GM19467 (cell line): ENCODE data around the gene CFAP45.
"Not testable (repeated sequence)": the region's sequence is repeated elsewhere in the genome, so short reads cannot be mapped to it uniquely, and the experiment has no call there.

Experiments used
- ATAC-seq: cut with Tn5 transposase; IDR thresholded peaks from one replicate; pipeline ENCODE4 v1.9.1; 2021; ENCODE audit warnings: mild to moderate bottlenecking, moderate library complexity; ENCODE audit not compliant: unreplicated experiment

CFAP45 gene

DNA sequence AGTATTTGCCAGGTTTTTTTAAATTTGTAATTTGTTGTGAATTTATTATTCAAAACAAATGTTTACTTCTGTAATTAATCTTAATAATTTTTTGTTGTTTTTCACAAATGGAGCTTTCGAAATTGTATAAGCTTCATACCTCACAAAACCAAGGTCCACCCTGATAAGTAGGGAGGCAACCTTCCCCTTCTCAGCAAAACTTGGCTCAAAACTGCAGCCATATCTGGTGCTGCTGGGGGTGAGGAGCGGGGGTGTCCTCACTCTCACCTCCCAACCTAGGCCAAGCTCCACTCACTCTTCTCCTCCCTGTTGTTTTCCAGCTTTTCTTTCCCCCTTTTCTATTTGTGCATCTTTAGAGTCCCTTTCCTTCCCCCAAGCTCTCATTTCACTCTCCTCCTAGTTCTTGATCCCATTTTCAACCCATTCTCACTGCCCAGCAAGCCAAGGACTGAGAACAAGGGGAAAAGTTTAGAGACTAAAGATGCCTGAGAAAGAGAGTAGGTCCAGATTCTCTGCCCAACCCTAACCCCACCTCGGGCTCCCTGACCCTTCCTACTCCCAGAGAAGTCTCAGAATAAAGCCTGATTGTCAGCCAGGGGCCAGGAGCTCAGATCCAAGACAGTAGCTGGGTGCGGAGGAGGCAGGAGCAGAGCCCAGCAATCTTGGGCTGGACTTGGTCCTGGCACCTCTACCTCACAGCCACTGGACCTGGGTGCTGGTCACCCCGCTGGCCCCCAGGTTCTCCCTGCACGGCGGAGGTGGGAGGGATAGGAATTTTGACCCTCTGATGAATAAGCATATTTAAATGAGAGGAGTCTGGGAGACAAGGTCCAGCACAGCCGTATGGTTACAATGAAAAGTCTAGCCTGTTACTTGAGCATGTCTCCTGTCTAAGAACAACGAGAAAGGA, 8.3 kb upstream of the CFAP45 start:
- no peak for ATAC-seq

DNA sequence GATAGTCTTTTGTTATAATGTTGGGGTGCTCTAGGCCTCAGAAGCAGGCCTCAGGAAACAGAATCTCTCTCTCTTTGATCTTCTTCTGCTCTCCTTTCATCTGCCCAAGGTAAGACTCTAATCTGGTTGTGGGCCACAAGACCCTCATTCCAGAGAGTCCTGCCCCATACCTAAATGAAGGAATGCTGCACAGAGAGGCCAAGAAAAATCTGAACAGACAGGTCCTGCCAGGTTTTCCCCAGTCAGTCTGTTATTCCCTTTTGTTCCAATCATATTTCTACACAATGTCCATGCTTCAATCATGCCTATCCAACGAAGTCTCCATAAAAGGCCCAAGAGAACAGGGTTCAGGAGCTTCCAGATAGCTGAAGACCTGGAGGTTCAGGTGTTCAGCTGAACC, 7.0 kb upstream of the CFAP45 start:
- ATAC-seq = no peak

DNA sequence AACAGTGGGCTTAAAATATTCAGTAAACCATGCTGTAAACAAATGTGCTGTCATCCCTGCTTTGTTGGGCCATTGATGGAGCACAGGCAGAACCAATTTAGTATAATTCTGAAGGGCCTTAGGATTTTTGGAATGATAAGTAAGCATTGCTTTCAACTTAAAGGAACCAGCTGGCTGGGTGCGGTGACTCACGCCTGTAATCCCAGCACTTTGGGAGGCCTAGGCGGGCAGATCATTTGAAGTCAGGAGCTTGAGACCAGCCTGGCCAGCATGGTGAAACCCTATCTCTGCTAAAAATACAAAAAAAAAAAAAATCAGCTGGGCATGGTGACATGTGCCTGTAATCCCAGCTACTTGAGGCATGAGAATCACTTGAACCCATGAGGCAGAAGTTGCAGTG, 4.1 kb upstream of the CFAP45 start:
- not testable (repeated sequence) for ATAC-seq

DNA sequence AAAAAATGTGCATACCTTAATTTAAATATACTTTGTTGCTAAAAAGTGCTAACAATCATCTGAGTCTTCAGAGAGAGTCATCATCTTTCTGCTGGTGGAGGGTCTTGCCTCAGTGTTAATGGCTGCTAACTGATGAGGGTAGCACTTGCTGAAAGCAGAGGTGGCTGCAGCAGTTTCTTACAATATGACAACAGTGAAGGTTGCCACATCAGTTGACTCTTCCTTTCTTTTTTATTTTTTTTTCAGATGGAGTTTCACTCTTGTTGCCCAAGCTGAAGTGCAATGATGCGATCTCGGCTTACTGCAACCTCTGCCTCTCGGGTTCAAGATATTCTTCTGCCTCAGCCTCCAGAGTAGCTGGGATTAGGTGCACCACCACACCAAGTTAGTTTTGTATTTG, 2.6 kb upstream of the CFAP45 start:
- ATAC-seq = no peak

DNA sequence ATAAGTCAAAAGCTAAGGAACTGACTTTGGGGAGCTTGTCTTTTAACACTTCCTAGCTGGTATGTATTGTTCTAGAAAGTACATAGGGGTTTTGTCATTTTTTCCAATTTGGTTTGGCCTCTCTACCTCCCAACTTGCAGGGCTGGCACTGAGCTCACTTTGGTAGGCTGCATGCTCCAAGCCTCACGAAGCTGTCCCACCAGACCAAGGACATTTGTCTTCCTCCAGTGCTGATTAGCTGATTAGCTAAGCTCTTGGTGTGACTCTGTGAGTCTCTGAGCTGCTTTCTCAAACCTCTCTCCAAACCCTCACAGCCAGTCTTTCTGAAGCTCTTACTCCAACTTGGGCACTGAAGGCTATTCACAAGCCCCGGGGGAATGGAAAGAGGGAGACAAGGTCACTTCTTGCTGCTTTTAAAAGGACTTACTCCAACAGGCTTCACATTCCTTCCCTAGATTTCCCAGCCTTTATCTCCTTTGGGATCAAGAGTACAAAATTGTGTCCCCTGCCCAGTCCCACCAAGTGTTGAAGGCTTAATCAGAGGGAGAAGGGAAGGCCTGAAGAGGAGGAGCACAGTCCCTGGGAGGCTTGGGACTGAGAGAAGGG, 893 bp upstream of the CFAP45 start:
- no peak for ATAC-seq

DNA sequence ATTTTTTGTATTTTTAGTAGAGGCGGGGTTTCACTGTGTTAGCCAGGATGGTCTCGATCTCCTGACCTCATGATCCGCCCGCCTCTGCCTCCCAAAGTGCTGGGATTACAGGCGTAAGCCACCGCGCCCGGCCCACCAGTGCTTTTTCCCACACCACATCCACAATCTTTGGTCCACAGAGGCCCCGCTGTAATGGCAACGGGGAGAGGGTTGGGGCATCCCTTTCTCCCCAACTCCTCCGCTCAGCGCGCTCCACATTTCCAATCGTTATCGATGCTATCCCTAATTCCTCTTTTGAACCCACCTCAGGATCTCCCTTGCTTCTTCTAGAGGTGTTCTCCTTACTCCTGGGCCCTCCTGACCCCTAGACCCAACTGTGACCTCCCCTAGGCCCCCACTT, 331 bp downstream of the CFAP45 start:
- not testable (repeated sequence) for ATAC-seq

DNA sequence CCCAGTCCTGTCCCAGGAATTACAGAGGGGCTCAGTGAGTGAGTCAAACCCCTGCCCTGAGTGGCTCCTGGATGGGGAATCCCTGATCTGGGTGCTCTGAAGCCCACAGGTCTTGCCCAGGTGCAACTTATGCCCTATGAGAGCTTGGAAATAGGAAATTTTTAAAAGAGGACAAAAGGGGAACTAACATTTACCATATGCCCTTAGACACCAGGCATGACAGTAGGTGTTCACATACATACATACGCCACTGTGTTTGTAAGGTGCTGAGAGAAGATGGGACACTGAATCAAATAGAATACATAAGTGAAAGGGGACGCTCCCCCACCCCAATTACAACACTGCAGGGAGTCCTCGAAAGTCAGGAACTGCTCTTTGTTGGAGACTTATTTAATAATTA, 1.4 kb downstream of the CFAP45 start:
- ATAC-seq = no peak

DNA sequence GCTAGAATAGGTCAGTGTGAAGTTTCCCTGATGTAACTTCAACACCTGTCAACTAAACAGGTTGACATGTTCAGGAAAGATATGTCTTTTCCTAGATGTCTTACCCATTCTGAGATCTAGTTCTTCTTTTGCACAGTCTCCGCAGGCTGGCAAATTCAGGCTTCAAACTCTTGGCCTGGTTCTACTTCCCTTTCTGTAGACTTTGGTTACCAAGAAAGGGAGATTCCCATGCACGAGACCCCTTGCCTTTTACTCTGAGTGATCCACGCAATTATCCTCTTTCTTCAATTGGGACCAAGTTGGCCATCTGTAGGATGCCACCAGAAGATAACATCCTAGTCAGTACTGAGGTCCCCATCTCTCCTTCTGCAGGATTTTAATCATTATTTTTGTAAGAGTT, 2.0 kb downstream of the CFAP45 start:
- no peak for ATAC-seq

DNA sequence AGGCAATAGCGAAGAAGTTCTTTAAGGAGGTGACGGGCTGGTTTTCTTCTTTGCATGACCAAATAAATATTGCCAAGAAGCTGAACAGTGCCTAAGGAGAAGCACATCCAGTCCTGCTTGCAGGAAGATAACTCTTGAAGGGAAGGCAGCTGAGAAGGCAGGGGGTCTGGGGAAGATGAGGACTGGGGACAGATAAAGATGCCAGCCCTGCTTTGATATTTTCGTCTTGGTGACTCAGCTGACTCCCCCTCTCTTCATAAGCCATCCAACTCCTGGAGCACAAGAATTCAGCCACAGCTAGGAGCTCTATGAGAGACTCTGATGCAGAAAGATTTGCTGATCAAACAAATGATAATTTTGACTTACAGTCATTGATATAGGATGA, 3.4 kb downstream of the CFAP45 start:
- no peak for ATAC-seq

DNA sequence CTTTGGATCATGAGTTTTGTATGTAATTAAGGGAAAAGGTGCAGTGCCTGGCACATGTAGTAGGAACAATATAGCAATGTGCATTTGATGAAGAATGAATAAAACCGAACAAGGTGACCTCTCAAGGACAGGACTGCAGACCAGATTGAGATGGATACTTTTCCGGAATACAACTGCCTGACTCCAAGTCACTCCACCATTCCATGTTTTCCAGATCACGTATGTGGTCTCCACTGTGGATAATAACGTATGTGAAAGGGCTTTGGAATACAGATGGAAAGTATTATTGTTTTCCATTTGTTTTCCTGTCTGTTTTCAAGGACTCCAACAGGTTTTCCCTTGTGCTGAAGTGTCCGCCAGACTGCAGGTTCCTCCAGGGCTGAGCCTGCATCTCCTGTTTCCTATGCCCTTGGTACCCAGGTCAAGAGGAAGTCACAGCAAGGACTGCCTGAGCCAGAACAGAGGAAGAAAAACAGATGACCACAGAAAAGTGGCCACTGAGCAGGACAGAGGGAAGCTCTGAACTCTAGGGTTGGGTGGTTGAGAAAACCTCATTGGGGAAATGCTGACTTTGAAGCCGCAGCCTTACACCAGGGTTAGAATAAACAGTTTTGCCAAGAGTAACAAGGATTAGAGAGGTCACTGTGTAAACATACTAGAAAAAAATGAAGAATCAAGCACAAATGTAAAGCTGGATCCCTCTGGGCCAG, 4.0 kb downstream of the CFAP45 start:
- ATAC-seq = no peak

DNA sequence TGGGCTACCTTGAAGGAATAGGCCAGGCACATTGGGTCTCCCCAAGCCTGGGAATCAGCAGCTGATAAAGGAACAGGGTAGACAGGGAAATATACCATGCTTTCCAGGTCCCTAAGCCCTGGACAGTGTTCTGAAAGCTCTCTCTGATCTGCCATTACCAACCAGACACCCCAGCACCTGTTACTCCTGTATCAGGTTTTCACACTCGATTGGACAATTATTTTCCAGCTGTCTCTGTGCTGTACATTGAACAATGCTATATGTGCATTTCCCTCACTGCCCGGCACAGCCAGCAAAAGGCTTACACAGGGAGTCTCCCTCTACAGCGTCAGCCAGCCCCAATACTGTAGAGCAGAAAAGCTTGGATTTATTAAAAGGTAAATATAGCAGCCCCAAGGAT, 4.7 kb downstream of the CFAP45 start:
- no peak for ATAC-seq

DNA sequence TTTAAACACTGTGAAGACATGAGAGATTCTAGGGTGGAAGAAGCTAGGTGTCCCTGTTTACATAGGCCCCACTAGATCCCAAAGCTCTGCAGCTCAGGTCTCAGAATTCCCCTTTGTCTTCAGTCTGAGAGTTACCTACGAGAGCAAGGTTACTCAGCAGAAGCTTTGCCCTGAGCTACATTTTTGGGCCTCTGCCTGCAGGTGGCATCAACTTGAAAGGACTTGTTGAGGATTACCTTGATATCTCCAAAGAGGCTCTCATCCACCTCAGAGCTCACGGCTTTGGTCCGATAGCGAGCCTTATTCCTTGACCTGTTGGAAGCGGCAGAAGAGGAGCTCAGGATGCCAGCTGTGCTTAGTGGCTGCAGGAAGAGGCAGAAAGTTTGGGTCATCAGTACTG, 7.0 kb downstream of the CFAP45 start:
- no peak for ATAC-seq

DNA sequence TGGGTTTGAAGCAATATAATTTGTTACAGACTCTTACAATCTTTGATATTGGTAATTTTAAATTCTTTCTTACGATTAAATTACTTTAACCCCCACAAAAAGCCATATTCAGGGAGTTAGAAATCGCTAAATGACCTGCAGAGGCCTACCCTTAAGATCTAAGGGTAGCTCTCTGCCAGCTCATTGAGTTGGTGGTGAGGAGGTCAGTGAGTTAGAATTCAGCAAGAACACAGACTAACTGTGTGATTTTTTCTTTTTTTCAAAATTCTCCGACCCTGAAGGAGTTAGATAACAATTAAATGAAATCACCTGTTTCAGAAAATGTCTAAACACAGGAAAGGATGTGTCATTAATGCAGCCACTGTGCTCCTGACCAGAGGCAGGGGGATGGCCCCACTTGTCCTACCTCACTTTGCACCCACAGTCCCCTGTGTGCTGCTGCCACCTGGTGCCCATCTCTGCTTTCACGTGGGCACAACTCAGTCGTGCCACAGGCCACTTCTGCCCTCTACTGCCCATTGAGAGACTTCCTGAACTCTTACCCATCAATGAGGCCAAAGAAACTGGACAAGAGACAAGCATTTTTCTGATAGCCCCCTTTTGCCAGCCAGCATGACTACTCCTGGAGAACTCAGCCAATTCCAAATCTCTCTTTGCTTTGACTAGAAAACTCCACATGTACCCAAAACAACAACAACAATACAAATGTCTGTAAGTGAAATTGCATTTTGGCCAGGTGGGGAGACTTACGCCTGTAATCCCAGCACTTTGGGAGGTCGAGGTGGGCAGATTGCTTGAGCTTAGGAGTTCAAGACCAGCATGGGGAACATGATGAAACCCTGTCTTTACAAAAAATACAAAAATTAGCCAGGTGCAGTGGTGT, 8.4 kb downstream of the CFAP45 start:
- peak; percentile 54 for ATAC-seq

DNA sequence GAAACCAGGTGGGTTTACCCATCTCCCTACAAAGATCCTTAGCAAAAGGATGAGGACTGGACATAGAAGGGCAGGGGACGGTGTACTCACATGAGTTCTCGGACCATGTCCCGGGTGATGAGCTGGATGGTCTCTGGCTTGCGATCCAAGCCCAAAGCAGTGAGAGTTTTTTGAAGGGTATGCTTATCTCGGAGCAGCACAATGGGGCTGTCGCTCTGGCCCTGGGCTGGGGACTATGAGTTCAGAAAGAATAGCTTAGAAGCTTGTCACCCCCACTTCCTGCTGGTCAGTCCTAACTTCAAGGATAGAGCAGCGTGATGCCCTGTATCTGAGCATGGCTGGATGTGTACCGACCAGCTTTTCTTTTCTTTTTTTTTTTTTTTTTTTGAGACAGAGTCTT, 9.6 kb downstream of the CFAP45 start:
- no peak for ATAC-seq

DNA sequence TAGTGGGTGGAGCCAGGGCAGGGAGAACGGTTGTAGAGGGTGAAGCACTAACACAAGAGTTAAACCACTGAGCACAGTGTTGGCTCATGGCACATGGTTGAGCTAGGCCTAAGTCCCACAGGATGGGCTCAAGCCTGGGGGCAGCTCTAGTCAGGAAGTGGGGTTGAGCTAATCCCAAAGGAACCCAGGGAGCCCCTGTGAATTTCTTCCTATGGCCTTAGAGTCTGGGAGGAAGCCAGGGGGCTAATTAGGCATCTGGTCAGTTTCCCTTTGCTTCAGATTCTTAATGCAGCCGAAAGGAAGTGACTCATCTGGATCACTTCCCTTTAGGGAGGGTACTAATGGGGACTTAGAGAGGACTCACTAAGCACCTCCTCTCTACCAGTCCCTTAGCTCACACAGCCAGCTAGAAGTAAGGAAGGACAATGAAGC, 10.1 kb downstream of the CFAP45 start:
- ATAC-seq = peak; percentile 90

DNA sequence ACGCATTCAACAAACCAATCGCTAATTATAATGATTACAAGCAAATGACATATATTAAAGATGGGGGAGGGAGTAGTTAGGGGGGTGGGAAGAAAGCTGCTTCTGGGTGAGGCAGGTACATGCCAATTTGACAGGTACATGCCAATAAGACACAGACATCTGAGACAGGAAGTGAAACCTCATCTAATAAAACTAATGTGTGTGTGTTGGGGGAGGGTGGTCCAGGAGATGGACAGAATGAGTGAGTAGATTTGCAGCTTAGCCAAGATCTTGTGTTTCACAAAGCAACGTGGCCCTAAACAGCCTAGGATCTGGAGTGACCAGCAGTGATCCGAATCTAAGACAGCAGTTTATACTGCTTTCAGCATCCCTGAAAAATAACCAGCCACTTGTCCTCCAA, 10.8 kb downstream of the CFAP45 start:
- no peak for ATAC-seq

DNA sequence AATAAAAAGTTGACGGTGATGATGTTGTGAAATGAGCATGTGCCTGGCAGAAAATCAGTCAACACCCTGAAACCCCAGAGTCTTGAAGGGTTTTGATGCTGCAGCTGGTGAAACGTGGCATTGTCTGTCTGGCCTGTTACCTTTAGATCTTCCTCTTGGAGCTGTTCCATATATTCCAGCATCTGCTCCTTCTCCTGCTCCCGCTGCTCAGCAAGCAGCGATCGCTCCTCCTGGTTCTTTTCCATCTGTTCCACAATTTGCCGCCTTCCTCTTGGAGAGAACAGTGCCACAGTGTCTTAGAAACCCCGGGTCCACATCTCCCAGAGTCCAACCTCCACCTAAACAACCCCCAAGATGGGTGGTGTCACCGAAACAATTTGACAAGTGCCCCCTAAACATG, 15.7 kb downstream of the CFAP45 start:
- no peak for ATAC-seq

DNA sequence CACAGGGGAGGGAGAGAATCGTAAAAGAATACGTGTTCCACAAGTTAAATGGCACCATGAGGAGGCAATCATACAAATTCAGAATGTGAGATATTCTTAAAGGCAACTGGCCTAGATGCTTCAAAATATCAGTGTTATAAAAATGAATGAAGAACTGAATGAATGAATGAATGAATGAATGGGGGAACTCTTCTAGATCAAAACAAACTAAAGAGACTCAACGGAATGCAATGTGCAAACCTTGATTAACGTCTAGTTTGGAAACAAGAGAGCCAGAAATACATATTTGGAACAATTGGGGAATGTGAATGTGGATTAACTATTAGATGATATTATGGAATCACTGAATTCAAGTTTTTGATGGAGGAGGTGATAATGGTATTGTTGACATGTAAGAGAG, 16.8 kb downstream of the CFAP45 start:
- ATAC-seq = no peak

DNA sequence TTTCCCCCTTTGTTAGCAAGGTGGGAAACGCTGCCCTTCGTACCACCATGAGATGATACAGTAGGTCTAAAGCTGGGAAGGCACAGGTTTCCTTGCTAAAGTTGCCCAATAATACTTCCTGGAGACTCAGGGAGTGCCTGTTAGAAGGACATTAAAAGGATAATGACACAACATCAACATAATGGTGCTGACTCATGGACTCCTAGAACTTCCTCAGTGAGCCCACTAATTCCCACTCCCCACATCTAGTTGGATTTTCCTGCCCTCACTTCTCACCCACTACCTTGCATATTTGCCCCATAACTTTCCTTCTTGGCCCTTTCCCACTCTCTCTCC, 17.5 kb downstream of the CFAP45 start:
- no peak for ATAC-seq

DNA sequence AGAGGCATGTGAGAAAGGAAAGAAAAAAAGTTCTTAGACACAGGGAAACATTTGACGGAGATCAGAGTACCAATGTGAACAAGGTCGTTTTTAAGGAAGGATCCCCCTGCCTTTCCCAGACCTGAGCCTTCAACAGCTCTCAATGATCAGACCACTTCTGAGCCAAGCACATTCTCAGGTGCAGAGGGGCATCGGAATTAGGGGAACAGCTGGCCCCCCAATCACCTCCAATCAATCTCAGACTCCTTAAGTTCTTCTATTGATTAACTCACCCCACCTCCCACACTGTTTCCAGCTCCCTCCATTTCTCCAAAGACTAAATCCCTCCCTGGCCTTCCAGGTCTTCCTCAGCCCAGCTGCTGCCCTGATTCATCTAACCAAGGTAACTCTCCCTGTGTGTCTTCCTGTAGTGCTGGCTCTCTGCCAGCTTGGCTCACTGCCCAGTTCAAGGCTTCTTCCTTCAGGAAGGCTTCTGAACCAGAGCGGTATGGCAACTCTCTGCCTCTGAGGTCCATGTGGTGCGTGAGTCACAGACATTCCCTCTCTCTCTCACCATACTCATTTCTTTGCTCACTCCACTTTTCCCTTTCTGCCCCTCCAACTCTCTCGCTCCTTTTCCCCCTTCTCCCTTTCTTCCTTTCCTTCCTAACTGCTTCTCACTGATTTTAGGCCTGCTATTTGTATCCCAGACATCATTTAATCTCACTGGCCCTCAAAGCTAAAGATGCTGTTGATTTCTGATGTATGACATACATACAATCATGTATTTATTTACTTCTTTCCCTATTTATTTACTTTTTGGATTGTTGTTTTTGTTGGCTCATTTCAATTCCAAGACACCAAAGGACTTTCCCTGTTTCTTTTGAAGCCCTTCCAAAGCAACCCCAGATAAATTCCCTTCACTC, 18.1 kb downstream of the CFAP45 start:
- ATAC-seq = no peak
